ENCODE results near the gene LY6G5C. TPM values are rescaled to one million over a fixed set of nuclear protein-coding genes. Genes with fewer than 3 reads are reported as not detected.
A peak's percentile ranks its signal among the peaks of the same experiment; 100 is the strongest.

The LY6G5C gene
- total and polyA plus RNA-seq, 9 of the 15 experiments (the other 6 are each of a cell fraction or from before 2014, with no cell fraction given): 0.10 to 0.67 (median 0.46) TPM; not detected in 4

- TF ChIP-seq FOXA3 (CRISPR knock-in tag; conservative IDR thresholded peaks at IDR 0.05 in 1 of 2, IDR thresholded peaks at IDR 0.05 in 1 of 2) (0 out of 4 replicates have a peak, but pooled peaks of 1 of the 2 experiments have one; percentile 34), ZMIZ1 (IDR thresholded peaks at IDR 0.05; ENCODE audit: low read depth in 2 of 2, low read length in 2 of 2) (peak in 1 of 2 experiments; percentile 1; a peak in 1 of 4 replicates), ZBTB9 (CRISPR knock-in tag; IDR thresholded peaks at IDR 0.05) (peak; percentile 87), NR2C1 (IDR thresholded peaks at IDR 0.05) (peak; percentile 63; the same call in 1 of the 2 replicates), NR2C1 (tag; IDR thresholded peaks at IDR 0.05) (peak; percentile 67), ZNF431 (CRISPR knock-in tag; IDR thresholded peaks at IDR 0.05) (peak; percentile 14), EP300 (IDR thresholded peaks at IDR 0.05; ENCODE audit: low read length) (peak; percentile 92), ZNF584 (CRISPR knock-in tag; IDR thresholded peaks at IDR 0.05; ENCODE audit: low read depth) (peak; percentile 72; the same call in 1 of the 2 replicates), PHB2 (IDR thresholded peaks at IDR 0.05; ENCODE audit: low read depth) (peak; percentile 2; the same call in 1 of the 2 replicates), PURB (CRISPR knock-in tag; IDR thresholded peaks at IDR 0.05; ENCODE audit: low read depth) (0 out of 2 replicates have a peak, but pooled peaks have one; percentile 86), ARID1B (IDR thresholded peaks at IDR 0.05) (peak; percentile 98), SOX6 (IDR thresholded peaks at IDR 0.05) (peak; percentile 86), MTA3 (IDR thresholded peaks at IDR 0.05; ENCODE audit: borderline replicate concordance) (peak; percentile 98), THAP7 (CRISPR knock-in tag; IDR thresholded peaks at IDR 0.05) (no peak), DMBX1 (CRISPR knock-in tag; IDR thresholded peaks at IDR 0.05; ENCODE audit: borderline replicate concordance) (peak; percentile 35), ZBTB2 (IDR thresholded peaks at IDR 0.05) (peak; percentile 93)
Observed at GRCh38 chr6:31690231-31691077, 9.6 kb upstream of the LY6G5C start (continued).
